ENCODE data around the gene CTNNBIP1.

CTNNBIP1 gene

GRCh38 chr1:9894115-9894514 lies 16.0 kb downstream of the CTNNBIP1 start:
- no peak for DNase-seq (ENCODE audit: low read depth)
- TF ChIP-seq, protein P1, sequence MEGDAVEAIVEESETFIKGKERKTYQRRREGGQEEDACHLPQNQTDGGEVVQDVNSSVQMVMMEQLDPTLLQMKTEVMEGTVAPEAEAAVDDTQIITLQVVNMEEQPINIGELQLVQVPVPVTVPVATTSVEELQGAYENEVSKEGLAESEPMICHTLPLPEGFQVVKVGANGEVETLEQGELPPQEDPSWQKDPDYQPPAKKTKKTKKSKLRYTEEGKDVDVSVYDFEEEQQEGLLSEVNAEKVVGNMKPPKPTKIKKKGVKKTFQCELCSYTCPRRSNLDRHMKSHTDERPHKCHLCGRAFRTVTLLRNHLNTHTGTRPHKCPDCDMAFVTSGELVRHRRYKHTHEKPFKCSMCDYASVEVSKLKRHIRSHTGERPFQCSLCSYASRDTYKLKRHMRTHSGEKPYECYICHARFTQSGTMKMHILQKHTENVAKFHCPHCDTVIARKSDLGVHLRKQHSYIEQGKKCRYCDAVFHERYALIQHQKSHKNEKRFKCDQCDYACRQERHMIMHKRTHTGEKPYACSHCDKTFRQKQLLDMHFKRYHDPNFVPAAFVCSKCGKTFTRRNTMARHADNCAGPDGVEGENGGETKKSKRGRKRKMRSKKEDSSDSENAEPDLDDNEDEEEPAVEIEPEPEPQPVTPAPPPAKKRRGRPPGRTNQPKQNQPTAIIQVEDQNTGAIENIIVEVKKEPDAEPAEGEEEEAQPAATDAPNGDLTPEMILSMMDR (IDR thresholded peaks at IDR 0.05; ENCODE audit: low read depth, low read length, missing control alignments) = no peak
- H3K4me3 ChIP-seq (ENCODE audit: low read depth, low read length) = no peak overlapping the region

DNA sequence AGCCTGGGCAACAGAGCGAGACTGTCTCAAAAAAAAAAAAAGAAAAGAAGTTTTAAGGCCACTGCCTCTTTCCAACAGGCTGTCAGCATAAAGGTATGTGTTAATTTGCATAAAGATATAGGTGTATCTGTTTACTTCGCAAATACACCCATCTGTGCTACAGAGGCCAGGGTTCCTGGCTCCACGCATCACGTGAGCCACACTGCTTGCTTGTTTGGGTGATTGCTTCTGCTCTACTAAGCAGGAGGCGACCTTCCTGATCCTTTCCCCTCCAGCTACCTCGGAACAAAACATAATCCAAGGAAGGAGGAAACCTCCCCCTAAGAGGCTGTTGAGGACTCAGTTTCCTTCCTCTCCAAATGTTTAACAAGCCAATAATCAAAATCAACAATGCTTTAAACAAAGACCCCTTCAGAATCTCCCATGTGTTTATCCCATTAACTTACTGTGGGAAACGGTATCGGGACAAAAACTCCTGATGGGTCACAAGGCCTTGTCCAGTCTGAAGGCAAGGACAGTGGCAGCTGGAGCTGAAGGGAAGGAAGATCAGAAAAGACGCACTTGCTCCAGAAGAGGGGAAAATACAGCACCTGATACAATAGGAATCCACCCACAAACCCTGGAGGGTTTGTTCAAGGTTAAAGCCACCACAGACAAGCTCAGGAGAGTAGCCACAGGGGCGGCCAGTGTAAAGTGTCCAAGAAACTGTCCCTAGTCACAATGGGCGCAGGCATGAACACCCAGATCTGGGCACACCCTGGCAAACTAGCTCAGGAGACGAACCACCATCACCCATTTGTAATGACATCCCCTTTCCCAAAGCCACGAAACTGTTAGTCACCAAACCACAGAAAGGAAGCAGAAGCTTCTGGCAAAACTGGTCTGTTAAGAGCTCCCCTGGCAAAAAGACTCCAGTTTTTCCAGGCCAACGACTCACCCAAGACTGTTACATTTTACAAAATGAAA lies 17.2 kb downstream of the CTNNBIP1 start:
- DNase-seq (ENCODE audit: low read depth) = no peak
- TF ChIP-seq, protein P1 (IDR thresholded peaks at IDR 0.05; ENCODE audit: low read depth, low read length, missing control alignments) = no peak
- no peak overlapping the region for H3K4me3 ChIP-seq (ENCODE audit: low read depth, low read length)

GRCh38 chr1:9891207-9891606 lies 18.9 kb downstream of the CTNNBIP1 start:
- DNase-seq (ENCODE audit: low read depth) = no peak
- TF ChIP-seq, protein P1 (IDR thresholded peaks at IDR 0.05; ENCODE audit: low read depth, low read length, missing control alignments) = no peak
- H3K4me3 ChIP-seq (ENCODE audit: low read depth, low read length) = no peak overlapping the region

- DNase-seq (ENCODE audit: low read depth) = no peak
- H3K4me3 ChIP-seq (ENCODE audit: low read depth, low read length) = no peak overlapping the region
- TF ChIP-seq, protein P1 (IDR thresholded peaks at IDR 0.05; ENCODE audit: low read depth, low read length, missing control alignments) = no peak
These were observed 19.8 kb downstream of the CTNNBIP1 start for GRCh38 chr1:9890224-9890731.

- H3K4me3 ChIP-seq (ENCODE audit: low read depth, low read length) = no peak overlapping the region
- TF ChIP-seq, protein P1 (IDR thresholded peaks at IDR 0.05; ENCODE audit: low read depth, low read length, missing control alignments) = no peak
- DNase-seq (ENCODE audit: low read depth) = no peak
These were observed 20.7 kb downstream of the CTNNBIP1 start for GRCh38 chr1:9889411-9889810.

GRCh38 chr1:9888886-9889285 lies 21.2 kb downstream of the CTNNBIP1 start:
- no peak overlapping the region for H3K4me3 ChIP-seq (ENCODE audit: low read depth, low read length)
- TF ChIP-seq, protein P1 (IDR thresholded peaks at IDR 0.05; ENCODE audit: low read depth, low read length, missing control alignments) = no peak
- DNase-seq (ENCODE audit: low read depth) = no peak
